HG02642 (cell line): Measurements from ENCODE around the gene HS3ST2.
"Not testable (repeated sequence)": the region's sequence is repeated elsewhere in the genome, so short reads cannot be mapped to it uniquely, and the experiment has no call there.

ENCODE experiments used
- ATAC-seq: cut with Tn5 transposase; IDR thresholded peaks from one replicate; pipeline ENCODE4 v1.9.1; 2021; ENCODE audit warnings: mild to moderate bottlenecking; ENCODE audit not compliant: unreplicated experiment, poor library complexity

Gene HS3ST2

GRCh38 chr16:22871861-22872260, 57.9 kb downstream of the HS3ST2 start:
- no peak for ATAC-seq

GRCh38 chr16:22874394-22874793, 60.4 kb downstream of the HS3ST2 start:
- ATAC-seq, result no peak

GRCh38 chr16:22878955-22879354, 65.0 kb downstream of the HS3ST2 start:
- no peak for ATAC-seq

GRCh38 chr16:22879466-22879865, 65.5 kb downstream of the HS3ST2 start:
- no peak for ATAC-seq

- ATAC-seq, result no peak
These were observed 69.0 kb downstream of the HS3ST2 start for GRCh38 chr16:22882981-22883380.

GRCh38 chr16:22885951-22886350, 72.0 kb downstream of the HS3ST2 start:
- no peak for ATAC-seq

GRCh38 chr16:22886927-22887326, 73.0 kb downstream of the HS3ST2 start:
- ATAC-seq, result no peak

- no peak for ATAC-seq
These were observed 73.5 kb downstream of the HS3ST2 start for GRCh38 chr16:22887445-22887844.

- no peak for ATAC-seq
These were observed 74.8 kb downstream of the HS3ST2 start for GRCh38 chr16:22888791-22889190.

GRCh38 chr16:22890976-22891375, 77.0 kb downstream of the HS3ST2 start:
- no peak for ATAC-seq

GRCh38 chr16:22897184-22897583, 83.2 kb downstream of the HS3ST2 start:
- ATAC-seq, result no peak

GRCh38 chr16:22898131-22898530, 84.2 kb downstream of the HS3ST2 start:
- ATAC-seq, result no peak

GRCh38 chr16:22898874-22899348, 84.9 kb downstream of the HS3ST2 start:
- ATAC-seq, result no peak

- ATAC-seq, result not testable (repeated sequence)
These were observed 85.6 kb downstream of the HS3ST2 start for GRCh38 chr16:22899567-22899966.

- ATAC-seq, result no peak
These were observed 86.9 kb downstream of the HS3ST2 start for GRCh38 chr16:22900863-22901262.

- ATAC-seq, result no peak
These were observed 87.6 kb downstream of the HS3ST2 start for GRCh38 chr16:22901563-22901962.

GRCh38 chr16:22903716-22904115, 89.8 kb downstream of the HS3ST2 start:
- no peak for ATAC-seq

GRCh38 chr16:22912654-22913053, 98.7 kb downstream of the HS3ST2 start:
- ATAC-seq, result no peak

GRCh38 chr16:22915003-22915402, 101.0 kb downstream of the HS3ST2 start:
- ATAC-seq, result no peak

- no peak for ATAC-seq
These were observed 109.5 kb downstream of the HS3ST2 start for GRCh38 chr16:22923491-22923890.

- no peak for ATAC-seq
These were observed 110.5 kb downstream of the HS3ST2 start for GRCh38 chr16:22924492-22924891.

- no peak for ATAC-seq
These were observed 112.3 kb downstream of the HS3ST2 start for GRCh38 chr16:22926105-22926751.
